GM12864 (cell line): ENCODE measurements around the gene KRTAP4-6.
"Not testable (repeated sequence)": the region's sequence is repeated elsewhere in the genome, so short reads cannot be mapped to it uniquely, and the experiment has no call there.

Experiments
- DNase-seq: peaks from one replicate; pipeline ENCODE4 v3.0.0-alpha.2; 2011; ENCODE audit warnings: low read depth
- H3K4me3 ChIP-seq: 2 replicates; pipeline ENCODE4 v1.5.1; 2011; ENCODE audit warnings: mild to moderate bottlenecking, low read depth, low read length, control low read depth
- CTCF ChIP-seq: IDR thresholded peaks from 2 replicates; pipeline ENCODE4 v1.5.1; 2011; ENCODE audit warnings: low read depth, mild to moderate bottlenecking, moderate library complexity, low read length, control low read depth, inconsistent platforms; ENCODE audit errors: missing control alignments

The KRTAP4-6 gene

GRCh38 chr17:41140360-41141131 is at the start of gene KRTAP4-6:
Gene KRTAP4-6, minus strand, starts transcription at chr17:41140544. Its CDS starts 57 bp downstream, at chr17:41140487.
- no peak for DNase-seq
- H3K4me3 ChIP-seq = no peak within 1 kb of the TSS
- no peak for TF ChIP-seq CTCF

DNA sequence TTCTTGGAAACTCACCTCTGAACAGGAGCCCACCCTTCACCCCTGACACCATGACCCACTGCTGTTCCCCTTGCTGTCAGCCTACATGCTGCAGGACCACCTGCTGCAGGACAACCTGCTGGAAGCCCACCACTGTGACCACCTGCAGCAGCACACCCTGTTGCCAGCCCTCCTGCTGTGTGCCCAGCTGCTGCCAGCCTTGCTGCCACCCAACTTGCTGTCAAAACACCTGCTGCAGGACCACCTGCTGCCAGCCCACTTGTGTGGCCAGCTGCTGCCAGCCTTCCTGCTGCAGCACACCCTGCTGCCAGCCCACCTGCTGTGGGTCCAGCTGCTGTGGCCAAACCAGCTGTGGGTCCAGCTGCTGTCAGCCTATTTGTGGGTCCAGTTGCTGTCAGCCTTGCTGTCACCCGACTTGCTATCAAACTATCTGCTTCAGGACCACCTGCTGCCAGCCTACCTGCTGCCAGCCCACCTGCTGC is 49.5 kb upstream of the KRTAP4-6 start, which contains the start of gene KRTAP9-1:
TSS of gene KRTAP9-1 (plus strand) at position 51 of the 482 bp plus-strand sequence. CDS start at position 51, 0 bp downstream.
- not testable (repeated sequence) for H3K4me3 ChIP-seq, DNase-seq

- TF ChIP-seq CTCF = no peak
- no peak overlapping the region for H3K4me3 ChIP-seq
- DNase-seq = no peak
Measured at GRCh38 chr17:41186872-41187271, 46.5 kb upstream of the KRTAP4-6 start.

DNA sequence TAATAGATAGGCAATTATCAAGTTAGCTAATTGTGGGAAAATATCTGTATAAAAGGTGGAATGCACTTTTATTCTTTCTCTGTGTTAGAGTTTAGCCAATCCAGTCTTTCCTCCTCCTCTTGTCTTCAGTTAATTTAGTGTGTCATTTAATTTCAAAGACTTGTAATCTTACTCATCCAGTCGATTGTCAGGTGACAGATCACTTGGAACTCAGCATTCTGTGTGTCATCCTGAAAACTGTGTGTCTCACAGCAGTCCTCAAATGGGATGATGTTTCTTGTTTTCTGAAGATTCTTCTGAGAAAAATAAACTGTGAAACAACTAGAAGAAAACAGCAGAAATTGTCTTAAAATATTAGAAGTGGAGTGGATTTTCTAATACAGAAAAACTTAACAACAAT is 44.7 kb upstream of the KRTAP4-6 start:
- no peak for DNase-seq
- no peak overlapping the region for H3K4me3 ChIP-seq
- no peak for TF ChIP-seq CTCF

DNA sequence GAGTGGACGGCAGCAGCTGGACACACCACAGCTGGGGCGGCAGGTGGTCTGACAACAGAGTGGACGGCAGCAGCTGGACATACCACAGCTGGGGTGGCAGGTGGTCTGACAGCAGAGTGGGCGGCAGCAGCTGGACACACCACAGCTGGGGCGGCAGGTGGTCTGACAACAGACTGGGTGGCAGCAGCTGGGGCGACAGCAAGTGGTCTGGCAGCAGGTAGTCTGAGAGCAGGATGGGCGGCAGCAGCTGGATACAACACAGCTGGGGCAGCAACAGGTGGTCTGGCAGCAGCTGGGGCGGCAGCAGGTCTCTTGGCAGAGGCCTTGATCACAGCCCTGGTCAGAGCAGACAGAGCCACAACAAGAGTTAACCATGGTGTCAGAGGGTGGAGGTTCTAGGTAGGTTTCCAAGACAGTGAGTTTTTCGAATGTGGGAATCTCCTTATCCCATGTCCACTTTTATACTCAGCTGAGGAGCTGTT is 44.2 kb upstream of the KRTAP4-6 start, which contains the start of gene KRTAP4-1:
TSS of gene KRTAP4-1 (minus strand) at position 432 of the 482 bp plus-strand sequence. CDS start at position 375, 57 bp downstream.
- TF ChIP-seq CTCF = no peak
- no peak within 1 kb of the TSS for H3K4me3 ChIP-seq
- no peak for DNase-seq

- H3K4me3 ChIP-seq = no peak overlapping the region
- no peak for DNase-seq
- TF ChIP-seq CTCF = no peak
Measured at GRCh38 chr17:41178843-41179616, 38.7 kb upstream of the KRTAP4-6 start.

- no peak overlapping the region for H3K4me3 ChIP-seq
- no peak for TF ChIP-seq CTCF
- no peak for DNase-seq
Measured at GRCh38 chr17:41178341-41178740, 38.0 kb upstream of the KRTAP4-6 start.
